Measurements from ENCODE around the gene UNK.

DNA sequence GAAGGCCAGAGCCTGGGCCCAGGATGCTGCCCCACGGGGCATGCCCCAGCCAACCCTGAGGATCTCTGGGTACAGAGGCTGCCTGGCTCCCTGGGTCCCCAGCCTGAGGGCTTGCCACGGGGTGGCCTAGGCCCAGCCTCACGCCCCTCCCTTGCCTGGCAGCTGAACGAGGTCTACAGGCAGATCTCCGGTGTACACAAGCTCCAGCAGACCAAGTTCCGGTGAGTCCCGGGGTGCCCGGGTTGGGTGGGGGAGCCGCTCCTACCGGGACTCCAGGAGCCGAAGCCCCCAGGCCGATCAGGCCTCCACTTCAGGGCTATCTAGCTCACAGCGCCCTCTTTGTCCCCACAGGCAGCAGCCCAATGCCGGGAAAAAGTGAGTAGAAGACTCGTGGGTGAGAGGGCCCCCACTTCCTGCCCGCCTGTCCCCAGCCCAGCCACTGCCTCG, 44.0 kb upstream of the UNK start:
- no peak for TF ChIP-seq POLR2AphosphoS5 (IDR thresholded peaks at IDR 0.05)
- TF ChIP-seq, protein P1, sequence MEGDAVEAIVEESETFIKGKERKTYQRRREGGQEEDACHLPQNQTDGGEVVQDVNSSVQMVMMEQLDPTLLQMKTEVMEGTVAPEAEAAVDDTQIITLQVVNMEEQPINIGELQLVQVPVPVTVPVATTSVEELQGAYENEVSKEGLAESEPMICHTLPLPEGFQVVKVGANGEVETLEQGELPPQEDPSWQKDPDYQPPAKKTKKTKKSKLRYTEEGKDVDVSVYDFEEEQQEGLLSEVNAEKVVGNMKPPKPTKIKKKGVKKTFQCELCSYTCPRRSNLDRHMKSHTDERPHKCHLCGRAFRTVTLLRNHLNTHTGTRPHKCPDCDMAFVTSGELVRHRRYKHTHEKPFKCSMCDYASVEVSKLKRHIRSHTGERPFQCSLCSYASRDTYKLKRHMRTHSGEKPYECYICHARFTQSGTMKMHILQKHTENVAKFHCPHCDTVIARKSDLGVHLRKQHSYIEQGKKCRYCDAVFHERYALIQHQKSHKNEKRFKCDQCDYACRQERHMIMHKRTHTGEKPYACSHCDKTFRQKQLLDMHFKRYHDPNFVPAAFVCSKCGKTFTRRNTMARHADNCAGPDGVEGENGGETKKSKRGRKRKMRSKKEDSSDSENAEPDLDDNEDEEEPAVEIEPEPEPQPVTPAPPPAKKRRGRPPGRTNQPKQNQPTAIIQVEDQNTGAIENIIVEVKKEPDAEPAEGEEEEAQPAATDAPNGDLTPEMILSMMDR (IDR thresholded peaks at IDR 0.05) = no peak
- no peak for TF ChIP-seq POLR2A (IDR thresholded peaks at IDR 0.05)
